Neuronal stem cell (in vitro differentiated cells): Measurements from ENCODE around the gene SYNE2.

Experiments
- DNase-seq: peaks from one replicate; pipeline ENCODE4 v3.0.0-alpha.2; 2013; ENCODE audit warnings: low spot score
- H2AFZ ChIP-seq: one replicate; pipeline ENCODE4 v1.6.1; 2013; ENCODE audit warnings: mild to moderate bottlenecking, low read length, inconsistent platforms
- H2AK5ac ChIP-seq: 2 replicates; pipeline ENCODE4 v1.6.1; 2013; ENCODE audit warnings: low read depth, mild to moderate bottlenecking, inconsistent platforms, low read length, moderate library complexity, mixed read lengths
- H2BK120ac ChIP-seq: 2 replicates; pipeline ENCODE4 v1.6.1; 2013; ENCODE audit warnings: low read depth, mild to moderate bottlenecking, inconsistent platforms, low read length, moderate library complexity, mixed read lengths
- H2BK12ac ChIP-seq: one replicate; pipeline ENCODE4 v1.6.1; 2013; ENCODE audit warnings: low read length, inconsistent platforms
- H2BK15ac ChIP-seq: 2 replicates; pipeline ENCODE4 v1.6.1; 2013; ENCODE audit warnings: mild to moderate bottlenecking, low read length, inconsistent platforms, mixed read lengths
- H2BK5ac ChIP-seq: one replicate; pipeline ENCODE4 v1.6.1; 2013; ENCODE audit warnings: inconsistent platforms, mild to moderate bottlenecking, low read length, moderate library complexity
- H3K14ac ChIP-seq: one replicate; pipeline ENCODE4 v1.6.1; 2013; ENCODE audit warnings: low read length, inconsistent platforms
- H3K18ac ChIP-seq: 2 replicates; pipeline ENCODE4 v1.6.1; 2013; ENCODE audit warnings: low read length, inconsistent platforms
- H3K23ac ChIP-seq: 2 replicates; pipeline ENCODE4 v1.6.1; 2013; ENCODE audit warnings: low read depth, mild to moderate bottlenecking, mixed read lengths, low read length, inconsistent platforms; ENCODE audit not compliant: poor library complexity
- H3K27ac ChIP-seq: replicated peaks from 3 replicates; pipeline ENCODE4 v1.5.1; 2013; ENCODE audit warnings: low read length, inconsistent platforms
- H3K27me3 ChIP-seq, 3 experiments: 2 replicates each; pipeline ENCODE4 v1.6.1; 2013; ENCODE audit warnings: low read length in 3 of 3, mild to moderate bottlenecking in 2 of 3, inconsistent platforms in 1 of 3, low read depth in 1 of 3, mixed read lengths in 1 of 3, moderate library complexity in 1 of 3; ENCODE audit not compliant: control insufficient read depth in 3 of 3, insufficient read depth in 3 of 3
- H3K36me3 ChIP-seq, 2 donors: replicated peaks in 1 of 2; 2 replicates each; pipeline ENCODE4 v1.6.1; 2013; ENCODE audit warnings: low read length in 2 of 2; ENCODE audit not compliant: control insufficient read depth in 2 of 2, insufficient read depth in 2 of 2
- H3K4ac ChIP-seq: 2 replicates; pipeline ENCODE4 v1.6.1; 2013; ENCODE audit warnings: inconsistent platforms, mild to moderate bottlenecking, low read length, moderate library complexity
- H3K4me1 ChIP-seq, 2 donors: 1 replicate in 1 of 2; 2 replicates in 1 of 2; pipeline ENCODE4 v1.6.1; 2013; ENCODE audit warnings: low read length in 2 of 2, low read depth in 1 of 2; ENCODE audit not compliant: control insufficient read depth in 2 of 2, insufficient read depth in 1 of 2
- H3K4me2 ChIP-seq: one replicate; pipeline ENCODE4 v1.6.1; 2013; ENCODE audit warnings: mild to moderate bottlenecking, low read length, inconsistent platforms; ENCODE audit not compliant: insufficient read depth, poor library complexity, severe bottlenecking
- H3K4me3 ChIP-seq, 2 donors: 2 replicates each; pipeline ENCODE4 v1.5.1; 2013; ENCODE audit warnings: low read length in 2 of 2, mild to moderate bottlenecking in 2 of 2, inconsistent platforms in 1 of 2, moderate library complexity in 1 of 2
- H3K79me1 ChIP-seq: one replicate; pipeline ENCODE4 v1.6.1; 2013; ENCODE audit warnings: low read depth, mild to moderate bottlenecking, inconsistent platforms, low read length, moderate library complexity
- H3K9ac ChIP-seq: one replicate; pipeline ENCODE4 v1.6.1; 2013; ENCODE audit warnings: mild to moderate bottlenecking, low read depth, low read length, inconsistent platforms; ENCODE audit not compliant: poor library complexity
- H3K9me3 ChIP-seq, 2 donors: replicated peaks in 1 of 2; 2 replicates each; pipeline versions ENCODE3 to v1.6.1; 2013; ENCODE audit warnings: low read length in 2 of 2, mild to moderate bottlenecking in 2 of 2, inconsistent platforms in 1 of 2, low read depth in 1 of 2, mixed read lengths in 1 of 2, moderate library complexity in 1 of 2; ENCODE audit not compliant: control insufficient read depth in 2 of 2, insufficient read depth in 1 of 2
- H4K8ac ChIP-seq: one replicate; pipeline ENCODE4 v1.6.1; 2013; ENCODE audit warnings: low read depth, mild to moderate bottlenecking, inconsistent platforms, low read length, moderate library complexity
- H4K91ac ChIP-seq: one replicate; pipeline ENCODE4 v1.6.1; 2013; ENCODE audit warnings: low read length, low read depth, mild to moderate bottlenecking, inconsistent platforms; ENCODE audit not compliant: poor library complexity
- WGBS, 2 donors: extraction: QIAGEN DNeasy Blood & Tissue Kit; methylation state at CpG; one replicate each; pipeline ENCODE4 v1.1.7; 2013; ENCODE audit warnings: missing lambda C conversion rate in 2 of 2, mixed read lengths in 1 of 2; ENCODE audit not compliant: insufficient read length in 2 of 2, insufficient replicate concordance in 1 of 2; ENCODE audit errors: extremely low coverage in 2 of 2; 5-methylcytosine and 5-hydroxymethylcytosine counted together

SYNE2 gene

GRCh38 chr14:64147126-64147790 lies 294.5 kb downstream of the SYNE2 start:
- peaks cover 19 to 97% of the 10 kb centered on the region in 2 donors for H3K36me3 ChIP-seq
- H4K8ac ChIP-seq, result no peak overlapping the region
- no peak overlapping the region for H2BK12ac ChIP-seq
- no peak overlapping the region for H2BK15ac ChIP-seq
- H3K27me3 ChIP-seq, result no peaks in the 10 kb centered on the region
- H2AFZ ChIP-seq, result no peak overlapping the region
- no peak overlapping the region for H3K9ac ChIP-seq
- no CpG with 5 or more reads among the region's 7 CpGs for WGBS, 2 donors
- no peak overlapping the region for H2BK120ac ChIP-seq
- H2BK5ac ChIP-seq, result no peak overlapping the region
- H3K27ac ChIP-seq, result no peak overlapping the region
- no peak overlapping the region for H2AK5ac ChIP-seq
- H4K91ac ChIP-seq, result no peak overlapping the region
- no peak overlapping the region for H3K14ac ChIP-seq
- DNase-seq, result no peak
- H3K18ac ChIP-seq, result no peak overlapping the region
- no peak overlapping the region for H3K4me3 ChIP-seq
- no peaks in the 10 kb centered on the region for H3K79me1 ChIP-seq
- H3K4me1 ChIP-seq, result peaks cover 0 to 2% of the 10 kb centered on the region in 2 donors
- H3K4ac ChIP-seq, result no peak overlapping the region
- H3K9me3 ChIP-seq, result no peaks in the 10 kb centered on the region
- no peak overlapping the region for H3K4me2 ChIP-seq
- H3K23ac ChIP-seq, result no peak overlapping the region

- Histone ChIP-seq H2BK5ac (no peak overlapping the region), H3K18ac (no peak overlapping the region), H3K4me1 (peaks cover 0 to 2% of the 10 kb centered on the region in 2 donors), H3K27ac (no peak overlapping the region), H2BK120ac (no peak overlapping the region), H3K14ac (no peak overlapping the region), H4K8ac (no peak overlapping the region), H3K36me3 (peaks cover 16 to 97% of the 10 kb centered on the region in 2 donors), H3K4ac (no peak overlapping the region), H2AK5ac (no peak overlapping the region), H3K79me1 (no peaks in the 10 kb centered on the region), H2BK15ac (no peak overlapping the region), H3K4me2 (no peak overlapping the region), H3K23ac (no peak overlapping the region), H2BK12ac (no peak overlapping the region), H3K9ac (no peak overlapping the region), H2AFZ (no peak overlapping the region), H3K4me3 (no peak overlapping the region), H4K91ac (no peak overlapping the region), H3K27me3 (no peaks in the 10 kb centered on the region), H3K9me3 (no peaks in the 10 kb centered on the region)
- no CpG with 5 or more reads among the region's 8 CpGs for WGBS, 2 donors
- DNase-seq, result no peak
These were observed 297.1 kb downstream of the SYNE2 start for GRCh38 chr14:64149921-64150320.

- WGBS, 2 donors, result no CpG with 5 or more reads among the region's 2 CpGs
- H2AK5ac ChIP-seq, result no peak overlapping the region
- H3K36me3 ChIP-seq, result peaks cover 12 to 92% of the 10 kb centered on the region in 2 donors
These were observed 305.8 kb downstream of the SYNE2 start for GRCh38 chr14:64158608-64159007.

GRCh38 chr14:64159588-64159987 lies 306.8 kb downstream of the SYNE2 start:
- no peak for DNase-seq
- H3K9me3 ChIP-seq, result peaks cover 0 to 2% of the 10 kb centered on the region in 2 donors
- peaks cover 12 to 88% of the 10 kb centered on the region in 2 donors for H3K36me3 ChIP-seq
- H3K4me2 ChIP-seq, result no peak overlapping the region
- no peak overlapping the region for H2BK5ac ChIP-seq
- no CpG with 5 or more reads among the region's 3 CpGs for WGBS, 2 donors
- no peak overlapping the region for H3K18ac ChIP-seq
- no peak overlapping the region for H4K91ac ChIP-seq
- H3K4me3 ChIP-seq, result no peak overlapping the region
- no peak overlapping the region for H3K23ac ChIP-seq
- H3K9ac ChIP-seq, result no peak overlapping the region
- H4K8ac ChIP-seq, result no peak overlapping the region
- no peak overlapping the region for H2BK120ac ChIP-seq
- H3K4me1 ChIP-seq, result no peaks in the 10 kb centered on the region
- H2BK12ac ChIP-seq, result no peak overlapping the region
- no peaks in the 10 kb centered on the region for H3K79me1 ChIP-seq
- H2AFZ ChIP-seq, result no peak overlapping the region
- H2AK5ac ChIP-seq, result no peak overlapping the region
- no peak overlapping the region for H3K27ac ChIP-seq
- no peak overlapping the region for H2BK15ac ChIP-seq
- no peak overlapping the region for H3K14ac ChIP-seq
- peaks cover 0 to 2% (median 0%) of the 10 kb centered on the region in 3 experiments for H3K27me3 ChIP-seq
- no peak overlapping the region for H3K4ac ChIP-seq

More at GRCh38 chr14:64158608-64159007, 305.8 kb downstream of the SYNE2 start:
- Histone ChIP-seq H4K91ac (no peak overlapping the region), H3K79me1 (no peaks in the 10 kb centered on the region), H3K27me3 (peaks cover 0 to 2% (median 0%) of the 10 kb centered on the region in 3 experiments), H2AFZ (no peak overlapping the region), H3K9ac (no peak overlapping the region), H3K4ac (no peak overlapping the region), H2BK5ac (no peak overlapping the region), H2BK12ac (no peak overlapping the region), H2BK15ac (no peak overlapping the region), H3K9me3 (peaks cover 0 to 2% of the 10 kb centered on the region in 2 donors), H3K23ac (no peak overlapping the region), H4K8ac (no peak overlapping the region), H3K18ac (no peak overlapping the region), H3K4me2 (no peak overlapping the region), H3K4me3 (no peak overlapping the region), H2BK120ac (no peak overlapping the region), H3K27ac (no peak overlapping the region), H3K4me1 (no peaks in the 10 kb centered on the region), H3K14ac (no peak overlapping the region)
- no peak for DNase-seq
